Upper lobe of left lung (tissue), 6 donors: Measurements from ENCODE around the gene ZIC5. TPM values are rescaled to one million over a fixed set of nuclear protein-coding genes. Genes with fewer than 3 reads are reported as not detected.
"Not testable (repeated sequence)": the region's sequence is repeated elsewhere in the genome, so short reads cannot be mapped to it uniquely, and the experiment has no call there.

Source experiments
- ATAC-seq, 2 donors: fragments of 200-7000 bp; cut with Tn5 transposase; one replicate each; pipeline ENCODE4 v1.9.1; 2022; ENCODE audit warnings: mild to moderate bottlenecking in 2 of 2, moderate library complexity in 2 of 2; ENCODE audit not compliant: low FRiP score in 2 of 2
- DNase-seq, 2 donors: peaks; one replicate each; pipeline ENCODE4 v3.0.0-alpha.2; 2019 to 2020
- H3K27ac ChIP-seq, 4 donors: fragments of 200-600 bp; sonication (generic); one replicate each; pipeline ENCODE4 v1.5.1; 2016 to 2019
- H3K27me3 ChIP-seq, 4 donors: fragments of 200-600 bp; sonication (generic); one replicate each; pipeline ENCODE4 v1.5.1; 2017 to 2019
- H3K36me3 ChIP-seq, 4 donors: fragments of 200-600 bp; sonication (generic); one replicate each; pipeline ENCODE4 v1.5.1; 2016 to 2019
- H3K4me1 ChIP-seq, 4 donors: fragments of 200-600 bp; sonication (generic); one replicate each; pipeline ENCODE4 v1.5.1; 2018 to 2019
- H3K4me3 ChIP-seq, 4 donors: fragments of 200-600 bp; sonication (generic); one replicate each; pipeline ENCODE4 v1.5.1; 2017 to 2019; ENCODE audit warnings: mild to moderate bottlenecking in 2 of 4, moderate library complexity in 1 of 4
- H3K9me3 ChIP-seq, 4 donors: fragments of 200-600 bp; sonication (generic); one replicate each; pipeline ENCODE4 v1.5.1; 2018 to 2019
- EP300 ChIP-seq, 4 donors: sonication (generic); formaldehyde crosslinking; IDR thresholded peaks; one replicate each; pipeline ENCODE4 v1.5.1; 2017; ENCODE audit warnings: antibody characterized with exemption in 4 of 4, control low read depth in 2 of 4
- POLR2A ChIP-seq, 4 donors: fragments of 450-650 bp; IDR thresholded peaks; one replicate each; pipeline ENCODE4 v1.5.1; 2016 to 2017; ENCODE audit warnings: antibody characterized with exemption in 4 of 4, mild to moderate bottlenecking in 2 of 4
- POLR2AphosphoS5 ChIP-seq, 2 donors: sonication (generic); formaldehyde crosslinking; IDR thresholded peaks; one replicate each; pipeline ENCODE4 v1.5.1; 2017; ENCODE audit warnings: antibody characterized with exemption in 2 of 2
- whole genome bisulfite sequencing, 2 donors: methylation state at CpG; one replicate each; pipeline ENCODE4 v1.1.5; 2017 to 2018; 5-methylcytosine and 5-hydroxymethylcytosine counted together
- total RNA-seq, 6 donors: library from RNA; depleted of rRNA in 4 of 6; stranded (reverse); fragments of >200 nt in 4 of 6; gene quantifications; one replicate each; pipeline versions ENCODE4 v1.1.0 to v1.2.1, GENCODE V29; 2016 to 2021
- TF ChIP-seq, protein P1 (sequence below), 6 experiments: fragments of 450-650 bp in 4 of 6; fragments of 200-600 bp in 2 of 6; sonication (generic) in 2 of 6; IDR thresholded peaks; one replicate each; pipeline ENCODE4 v1.5.1; 2016 to 2019; ENCODE audit warnings: antibody characterized with exemption in 6 of 6
- donor health status: DM: no; HTN: no; CAD: no; lungs with moderate emphysema.
- donor health status: DM: no; HTN: yes; CAD: no; lungs with severe emphysema.

ZIC5 gene
- total RNA-seq, 6 donors from 2014 or later, result 0.07 TPM; not detected in 5

DNA sequence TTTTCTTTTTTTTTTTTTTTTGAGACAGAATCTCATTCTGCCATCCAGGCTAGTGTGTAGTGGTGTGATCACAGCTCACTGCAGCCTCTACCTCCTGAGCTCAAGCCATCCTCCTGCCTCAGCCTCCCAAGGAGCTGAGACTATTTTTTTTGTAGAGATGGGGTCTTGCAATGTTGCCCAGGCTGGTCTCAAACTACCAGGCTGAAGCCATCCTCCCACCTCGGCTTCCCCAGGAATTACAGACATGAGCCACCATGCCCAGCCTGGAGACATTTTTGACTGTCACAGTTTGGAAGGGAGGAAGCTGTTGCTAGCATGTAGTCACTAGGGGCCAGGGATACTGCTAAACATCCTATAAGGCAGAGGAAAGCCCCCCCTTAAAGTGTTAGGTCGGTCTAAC, 23.9 kb downstream of the ZIC5 start:
- no peaks in the 10 kb centered on the region for H3K9me3 ChIP-seq
- H3K4me3 ChIP-seq, result no peak overlapping the region
- no peaks in the 10 kb centered on the region for H3K36me3 ChIP-seq
- TF ChIP-seq POLR2AphosphoS5 (IDR thresholded peaks at IDR 0.05) (no peak), POLR2A (IDR thresholded peaks at IDR 0.05) (no peak), EP300 (IDR thresholded peaks at IDR 0.05) (no peak)
- TF ChIP-seq, protein P1, sequence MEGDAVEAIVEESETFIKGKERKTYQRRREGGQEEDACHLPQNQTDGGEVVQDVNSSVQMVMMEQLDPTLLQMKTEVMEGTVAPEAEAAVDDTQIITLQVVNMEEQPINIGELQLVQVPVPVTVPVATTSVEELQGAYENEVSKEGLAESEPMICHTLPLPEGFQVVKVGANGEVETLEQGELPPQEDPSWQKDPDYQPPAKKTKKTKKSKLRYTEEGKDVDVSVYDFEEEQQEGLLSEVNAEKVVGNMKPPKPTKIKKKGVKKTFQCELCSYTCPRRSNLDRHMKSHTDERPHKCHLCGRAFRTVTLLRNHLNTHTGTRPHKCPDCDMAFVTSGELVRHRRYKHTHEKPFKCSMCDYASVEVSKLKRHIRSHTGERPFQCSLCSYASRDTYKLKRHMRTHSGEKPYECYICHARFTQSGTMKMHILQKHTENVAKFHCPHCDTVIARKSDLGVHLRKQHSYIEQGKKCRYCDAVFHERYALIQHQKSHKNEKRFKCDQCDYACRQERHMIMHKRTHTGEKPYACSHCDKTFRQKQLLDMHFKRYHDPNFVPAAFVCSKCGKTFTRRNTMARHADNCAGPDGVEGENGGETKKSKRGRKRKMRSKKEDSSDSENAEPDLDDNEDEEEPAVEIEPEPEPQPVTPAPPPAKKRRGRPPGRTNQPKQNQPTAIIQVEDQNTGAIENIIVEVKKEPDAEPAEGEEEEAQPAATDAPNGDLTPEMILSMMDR (IDR thresholded peaks at IDR 0.05), result no peak
- DNase-seq (no peak), ATAC-seq (no peak)
- peaks cover 0 to 6% (median 3%) of the 10 kb centered on the region in 4 donors for H3K4me1 ChIP-seq
- 69 to 88% methylated on average over 2 of the region's 2 CpGs for WGBS, 2 donors
- no peak overlapping the region for H3K27ac ChIP-seq
- H3K27me3 ChIP-seq, result no peaks in the 10 kb centered on the region

DNA sequence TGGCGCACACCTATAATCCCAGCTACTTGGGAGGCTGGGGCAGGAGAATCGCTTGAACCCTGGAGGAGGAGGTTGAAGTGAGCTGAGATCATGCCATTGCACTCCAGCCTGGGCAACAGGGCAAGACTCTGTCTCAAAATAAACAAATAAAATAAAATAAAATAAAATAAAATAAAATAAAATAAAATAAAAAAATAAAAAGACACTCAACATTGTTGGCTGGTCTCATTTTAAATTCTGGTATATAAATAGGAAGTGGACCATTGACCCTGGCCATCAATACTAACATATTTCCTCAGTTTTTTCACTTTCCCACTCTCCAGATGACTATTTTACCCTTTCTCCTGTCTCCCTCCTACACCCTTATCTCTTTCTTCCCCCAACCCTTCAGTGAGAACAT, 26.1 kb downstream of the ZIC5 start:
- WGBS, 2 donors, result 94% methylated on average over 2 of the region's 2 CpGs
- H3K27ac ChIP-seq, ATAC-seq, DNase-seq, H3K27me3 ChIP-seq, H3K36me3 ChIP-seq, H3K4me3 ChIP-seq, H3K4me1 ChIP-seq, H3K9me3 ChIP-seq: not testable (repeated sequence)

DNA sequence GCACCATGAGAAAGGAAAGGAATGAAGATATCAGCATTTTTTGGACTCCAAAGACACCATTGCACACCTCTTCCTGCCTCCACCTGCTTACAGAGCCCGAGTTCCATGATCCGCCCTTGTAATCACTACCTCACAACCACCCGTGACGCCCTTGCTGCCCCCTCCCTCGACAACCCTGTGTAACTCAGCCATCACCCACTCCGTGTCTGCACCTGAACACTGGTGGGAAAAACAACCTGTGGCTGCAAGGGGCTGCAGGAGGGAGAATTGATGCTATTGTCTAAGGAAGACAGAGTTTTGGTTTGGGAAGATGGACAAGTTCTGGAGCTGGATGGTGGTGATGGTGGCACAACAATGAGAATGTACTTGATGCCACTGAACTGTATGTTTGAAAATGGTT, 27.0 kb downstream of the ZIC5 start:
- ATAC-seq (no peak), DNase-seq (no peak)
- Histone ChIP-seq H3K9me3 (no peaks in the 10 kb centered on the region), H3K4me1 (peaks cover 0 to 5% (median 2%) of the 10 kb centered on the region in 4 donors), H3K27me3 (no peaks in the 10 kb centered on the region), H3K27ac (no peak overlapping the region), H3K36me3 (no peaks in the 10 kb centered on the region), H3K4me3 (no peak overlapping the region)
- 97% methylated on average over 6 of the region's 6 CpGs for WGBS, 2 donors
- TF ChIP-seq, protein P1 (IDR thresholded peaks at IDR 0.05), result no peak
- TF ChIP-seq POLR2A (IDR thresholded peaks at IDR 0.05) (no peak), POLR2AphosphoS5 (IDR thresholded peaks at IDR 0.05) (no peak), EP300 (IDR thresholded peaks at IDR 0.05) (no peak)

DNA sequence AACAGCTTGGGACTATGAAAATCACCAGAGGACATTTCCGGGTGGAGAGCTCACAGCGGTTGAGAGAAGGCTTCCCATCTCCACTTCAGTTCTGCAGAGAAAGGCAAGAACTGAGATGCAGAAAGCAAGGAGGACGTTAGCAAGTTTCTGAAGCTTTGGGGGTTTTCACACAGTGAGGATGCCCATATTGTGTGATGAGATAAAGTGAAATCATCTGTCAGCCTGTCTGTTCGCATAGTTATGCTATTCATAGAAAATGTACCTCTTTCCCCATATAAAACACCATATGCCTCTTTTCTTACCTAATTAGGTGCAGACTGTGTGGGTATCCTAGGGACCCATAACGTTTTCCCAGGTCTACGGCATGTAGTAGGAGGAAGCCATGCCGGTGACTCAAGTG, 27.5 kb downstream of the ZIC5 start:
- Histone ChIP-seq H3K36me3 (no peaks in the 10 kb centered on the region), H3K27me3 (no peaks in the 10 kb centered on the region), H3K4me1 (peaks cover 0 to under 1% (median 0%) of the 10 kb centered on the region in 4 donors), H3K4me3 (no peak overlapping the region), H3K9me3 (no peaks in the 10 kb centered on the region), H3K27ac (no peak overlapping the region)
- DNase-seq (no peak), ATAC-seq (no peak)
- TF ChIP-seq EP300 (IDR thresholded peaks at IDR 0.05) (no peak), POLR2A (IDR thresholded peaks at IDR 0.05) (no peak), POLR2AphosphoS5 (IDR thresholded peaks at IDR 0.05) (no peak)
- TF ChIP-seq, protein P1 (IDR thresholded peaks at IDR 0.05), result no peak
- WGBS, 2 donors, result 82 to 83% methylated on average over 7 of the region's 7 CpGs

DNA sequence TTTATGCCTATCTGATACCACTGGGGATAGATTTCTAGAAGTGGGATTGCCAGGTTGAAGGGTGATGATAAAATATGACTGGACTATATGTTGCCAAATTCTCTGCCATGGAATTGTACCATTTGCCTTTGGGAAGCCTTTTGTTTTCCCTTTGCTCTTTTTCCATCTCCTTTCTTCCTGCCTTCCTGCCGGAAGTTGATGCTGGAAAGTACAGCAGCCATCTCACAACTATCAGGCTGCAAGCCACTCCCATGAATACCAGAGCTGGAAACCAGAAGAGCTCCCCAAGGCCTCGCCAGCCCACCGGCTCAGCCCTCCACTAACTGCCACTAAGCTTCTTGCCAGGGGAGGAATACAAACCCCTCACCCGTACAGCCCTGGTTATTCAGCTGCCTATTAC, 29.7 kb downstream of the ZIC5 start:
- Histone ChIP-seq H3K27ac (no peak overlapping the region), H3K36me3 (no peaks in the 10 kb centered on the region), H3K4me3 (no peak overlapping the region), H3K27me3 (no peaks in the 10 kb centered on the region), H3K9me3 (no peaks in the 10 kb centered on the region), H3K4me1 (no peaks in the 10 kb centered on the region)
- 78 to 86% methylated on average over 4 of the region's 4 CpGs for WGBS, 2 donors
- ATAC-seq (no peak), DNase-seq (no peak)
- TF ChIP-seq EP300 (IDR thresholded peaks at IDR 0.05) (no peak), POLR2AphosphoS5 (IDR thresholded peaks at IDR 0.05) (no peak), POLR2A (IDR thresholded peaks at IDR 0.05) (no peak)
- TF ChIP-seq, protein P1 (IDR thresholded peaks at IDR 0.05), result no peak
